H1 (cell line): ENCODE measurements around the gene PTPRT. TPM values are rescaled to one million over a fixed set of nuclear protein-coding genes. Genes with fewer than 3 reads are reported as not detected.

Source experiments
- CTCF ChIA-PET: fragments of 300-600 bp; sonication (Branson Sonifier 250); formaldehyde crosslinking; loops from one replicate; lab custom pipeline; 2021; ENCODE audit not compliant: partially characterized antibody; lab: Charles Lee
- POLR2A ChIA-PET: fragments of 300-600 bp; sonication (Branson Sonifier 250); formaldehyde crosslinking; loops from one replicate; lab custom pipeline; 2021; ENCODE audit warnings: inconsistent platforms; ENCODE audit not compliant: partially characterized antibody; lab: Charles Lee
- DNase-seq, 2 experiments: peaks; one replicate each; pipeline versions ENCODE4 v3.0.0 to v3.0.0-alpha.2; 2010 to 2022; ENCODE audit warnings: low spot score in 2 of 2, low read depth in 1 of 2, mixed read lengths in 1 of 2
- FAIRE-seq: peaks from 2 replicates; lab custom pipeline; 2011; peaks lifted over from hg19 to GRCh38; lab: Jason Lieb, UNC
- H2AFZ ChIP-seq: 2 replicates; pipeline ENCODE4 v1.8.1; 2012; ENCODE audit warnings: low read length, inconsistent platforms
- H2AK5ac ChIP-seq: 2 replicates; pipeline ENCODE4 v1.6.1; 2013; ENCODE audit warnings: low read depth, low read length
- H2BK120ac ChIP-seq: replicated peaks from 2 replicates; pipeline ENCODE3; 2013; ENCODE audit warnings: low read depth, low read length, inconsistent platforms
- H2BK12ac ChIP-seq: 2 replicates; pipeline ENCODE4 v1.6.1; 2013; ENCODE audit warnings: low read depth, low read length
- H2BK15ac ChIP-seq: 2 replicates; pipeline ENCODE4 v1.6.1; 2013; ENCODE audit warnings: low read length
- H2BK20ac ChIP-seq: 2 replicates; pipeline ENCODE4 v1.6.1; 2013; ENCODE audit warnings: low read length
- H2BK5ac ChIP-seq: 2 replicates; pipeline ENCODE4 v1.6.1; 2013; ENCODE audit warnings: low read depth, low read length
- H3K14ac ChIP-seq: 2 replicates; pipeline ENCODE4 v1.6.1; 2013; ENCODE audit warnings: inconsistent platforms; ENCODE audit not compliant: insufficient read length
- H3K18ac ChIP-seq: 2 replicates; pipeline ENCODE4 v1.6.1; 2013; ENCODE audit warnings: low read length; ENCODE audit errors: extremely low read depth
- H3K23ac ChIP-seq: 2 replicates; pipeline ENCODE4 v1.6.1; 2013; ENCODE audit warnings: inconsistent platforms; ENCODE audit not compliant: insufficient read length
- H3K23me2 ChIP-seq: 2 replicates; pipeline ENCODE4 v1.6.1; 2013; ENCODE audit warnings: low read depth, low read length
- H3K27ac ChIP-seq: 2 replicates; pipeline ENCODE4 v1.6.1; 2011; ENCODE audit warnings: low read depth, low read length, inconsistent platforms
- H3K27me3 ChIP-seq, 4 experiments: replicated peaks in 1 of 4; 1 replicate in 1 of 4; 2 replicates in 3 of 4; pipeline versions ENCODE4 v1.6.1 to v1.8.1; 2011 to 2013; ENCODE audit warnings: low read length in 3 of 4, mild to moderate bottlenecking in 3 of 4, inconsistent platforms in 2 of 4, mixed read lengths in 2 of 4, moderate library complexity in 1 of 4; ENCODE audit not compliant: control insufficient read depth in 3 of 4, insufficient read depth in 3 of 4; ENCODE audit errors: extremely low read depth in 1 of 4
- H3K36me3 ChIP-seq, 4 experiments: 2 replicates each; pipeline versions ENCODE4 v1.6.1 to v1.8.1; 2011 to 2013; ENCODE audit warnings: mild to moderate bottlenecking in 4 of 4, low read length in 3 of 4, moderate library complexity in 2 of 4, control low read depth in 1 of 4, inconsistent platforms in 1 of 4; ENCODE audit not compliant: insufficient read depth in 4 of 4, control insufficient read depth in 2 of 4
- H3K4ac ChIP-seq: replicated peaks from 2 replicates; pipeline ENCODE3; 2013; ENCODE audit warnings: low read length, low read depth, mixed read lengths, inconsistent platforms; ENCODE audit not compliant: insufficient read length
- H3K4me1 ChIP-seq, 4 experiments: replicated peaks in 1 of 4; 1 replicate in 1 of 4; 2 replicates in 3 of 4; pipeline versions ENCODE4 v1.6.1 to v1.8.1; 2011 to 2013; ENCODE audit warnings: low read length in 3 of 4, inconsistent platforms in 2 of 4, mixed read lengths in 1 of 4; ENCODE audit not compliant: insufficient read depth in 4 of 4, control insufficient read depth in 3 of 4
- H3K4me2 ChIP-seq, 2 experiments: 2 replicates each; pipeline versions ENCODE4 v1.6.1 to v1.8.1; 2011 to 2013; ENCODE audit warnings: low read depth in 2 of 2, low read length in 2 of 2, control low read depth in 1 of 2, inconsistent platforms in 1 of 2, mild to moderate bottlenecking in 1 of 2; ENCODE audit not compliant: insufficient read depth in 1 of 2
- H3K4me3 ChIP-seq, 4 experiments: fragments of 200-600, 300-600 bp in 1 of 4; sonication (generic), shearing (Covaris generic), sonication (Bioruptor Twin) in 1 of 4; 2 replicates each; pipeline versions ENCODE4 v1.5.1 to v1.8.1; 2011 to 2016; ENCODE audit warnings: low read length in 4 of 4, low read depth in 3 of 4, control low read depth in 2 of 4, inconsistent platforms in 2 of 4, mild to moderate bottlenecking in 2 of 4, mixed read lengths in 1 of 4, moderate library complexity in 1 of 4; ENCODE audit not compliant: insufficient read depth in 2 of 4; ENCODE audit errors: extremely low read depth in 1 of 4
- H3K56ac ChIP-seq: replicated peaks from 2 replicates; pipeline ENCODE3; 2013; ENCODE audit warnings: low read depth, mild to moderate bottlenecking, mixed read lengths, low read length, inconsistent platforms; ENCODE audit not compliant: insufficient read length
- H3K79me1 ChIP-seq: 2 replicates; pipeline ENCODE4 v1.6.1; 2013; ENCODE audit warnings: low read depth, low read length, control low read depth
- H3K79me2 ChIP-seq, 2 experiments: 2 replicates each; pipeline versions ENCODE4 v1.6.1 to v1.8.1; 2012 to 2013; ENCODE audit warnings: low read length in 2 of 2, mild to moderate bottlenecking in 2 of 2, inconsistent platforms in 1 of 2; ENCODE audit not compliant: insufficient read depth in 2 of 2, control insufficient read depth in 1 of 2
- H3K9ac ChIP-seq, 4 experiments: replicated peaks in 1 of 4; 1 replicate in 1 of 4; 2 replicates in 3 of 4; pipeline versions ENCODE4 v1.6.1 to v1.8.1; 2011 to 2013; ENCODE audit warnings: low read depth in 3 of 4, low read length in 3 of 4, control low read depth in 2 of 4, mild to moderate bottlenecking in 2 of 4, moderate library complexity in 2 of 4, inconsistent platforms in 1 of 4; ENCODE audit errors: extremely low read depth in 1 of 4
- H3K9me3 ChIP-seq, 2 experiments: 2 replicates each; pipeline versions ENCODE4 v1.6.1 to v1.8.1; 2012 to 2013; ENCODE audit warnings: mild to moderate bottlenecking in 2 of 2, moderate library complexity in 2 of 2, control low read depth in 1 of 2, inconsistent platforms in 1 of 2, low read depth in 1 of 2, low read length in 1 of 2, mixed read lengths in 1 of 2; ENCODE audit not compliant: insufficient read depth in 2 of 2
- H4K20me1 ChIP-seq, 2 experiments: replicated peaks in 1 of 2; 2 replicates each; pipeline versions ENCODE3 to v1.8.1; 2011 to 2013; ENCODE audit warnings: inconsistent platforms in 2 of 2, low read length in 2 of 2, mild to moderate bottlenecking in 1 of 2; ENCODE audit not compliant: insufficient read depth in 2 of 2, control insufficient read depth in 1 of 2
- H4K5ac ChIP-seq: 2 replicates; pipeline ENCODE4 v1.6.1; 2013; ENCODE audit warnings: low read length, low read depth, mixed read lengths, inconsistent platforms; ENCODE audit not compliant: insufficient read length
- H4K8ac ChIP-seq: 2 replicates; pipeline ENCODE4 v1.8.0; 2013; ENCODE audit warnings: mild to moderate bottlenecking, moderate library complexity, low read length, inconsistent platforms; ENCODE audit not compliant: insufficient read depth; ENCODE audit errors: extremely low read depth
- H4K91ac ChIP-seq: replicated peaks from 2 replicates; pipeline ENCODE3; 2013; ENCODE audit warnings: low read length, mixed read lengths, inconsistent platforms; ENCODE audit not compliant: insufficient read length
- EGR1 ChIP-seq: IDR thresholded peaks from 2 replicates; pipeline ENCODE4 v1.6.1; 2011; ENCODE audit warnings: low read depth, low read length, borderline replicate concordance
- GTF2F1 ChIP-seq: IDR thresholded peaks from 2 replicates; pipeline ENCODE4 v1.6.1; 2012; ENCODE audit warnings: low read depth, low read length, improper control_type of control experiment, borderline replicate concordance
- HDAC2 ChIP-seq, 2 experiments: fragments of 300-600 bp in 1 of 2; sonication (generic) in 1 of 2; IDR thresholded peaks; 2 replicates each; pipeline ENCODE4 v1.6.1; 2011 to 2012; ENCODE audit warnings: low read depth in 2 of 2, low read length in 2 of 2, mild to moderate bottlenecking in 2 of 2, moderate library complexity in 2 of 2, borderline replicate concordance in 1 of 2, inconsistent platforms in 1 of 2
- HDAC6 ChIP-seq: IDR thresholded peaks from one replicate; pipeline ENCODE4 v1.7.1; 2012; ENCODE audit warnings: low read depth, mild to moderate bottlenecking, inconsistent platforms, low read length, moderate library complexity
- SRF ChIP-seq: IDR thresholded peaks from 2 replicates; pipeline ENCODE4 v1.6.1; 2011; ENCODE audit warnings: mild to moderate bottlenecking, low read depth, low read length, moderate library complexity
- SUZ12 ChIP-seq: fragments of 200-600 bp; sonication (generic); IDR thresholded peaks from 2 replicates; pipeline ENCODE4 v1.6.1; 2012; ENCODE audit warnings: mild to moderate bottlenecking, inconsistent platforms, low read length, moderate library complexity, mixed read lengths
- YY1 ChIP-seq: IDR thresholded peaks from 2 replicates; pipeline ENCODE4 v1.6.1; 2011; ENCODE audit warnings: low read depth, mild to moderate bottlenecking, low read length
- WGBS, 2 experiments: shearing (Covaris generic) in 1 of 2; methylation state at CpG; one replicate each; pipeline versions ENCODE4 v1.1.6 to v1.1.7; 2013 to 2015; ENCODE audit warnings: low lambda C conversion rate in 2 of 2, mixed read lengths in 2 of 2, inconsistent platforms in 1 of 2, low coverage in 1 of 2, missing lambda C conversion rate in 1 of 2; ENCODE audit not compliant: insufficient replicate concordance in 2 of 2, insufficient coverage in 1 of 2, insufficient read length in 1 of 2; ENCODE audit errors: extremely low coverage in 1 of 2, missing lambda C conversion rate in 1 of 2; 5-methylcytosine and 5-hydroxymethylcytosine counted together
- polyA plus RNA-seq, 7 experiments: library from polyadenylated mRNA; depleted of rRNA in 3 of 7; stranded (reverse) in 5 of 7; unstranded in 2 of 7; fragments of >200 nt in 5 of 7; fragments of 200-250 nt in 2 of 7; gene quantifications; 1 replicate in 5 of 7; 2 replicates in 1 of 7; 4 replicates in 1 of 7; pipeline versions ENCODE4 v1.2.1 to v1.2.3, GENCODE V29; 2011 to 2013; ENCODE audit warnings: missing spikeins in 2 of 7, mixed read lengths in 2 of 7
- total RNA-seq: library from RNA; stranded (reverse); fragmentation: NEBNext Ultra II Directional; extraction: Animal tissue kit (Norgen Biotek cat#: 25700); gene quantifications from 2 replicates; pipeline ENCODE4 v1.2.1, GENCODE V29; 2021

Gene PTPRT
- total and polyA plus RNA-seq, 2 of the 8 experiments (the other 6 are each of a cell fraction or from before 2014, with no cell fraction given): 0.33 to 1.8 TPM

DNA sequence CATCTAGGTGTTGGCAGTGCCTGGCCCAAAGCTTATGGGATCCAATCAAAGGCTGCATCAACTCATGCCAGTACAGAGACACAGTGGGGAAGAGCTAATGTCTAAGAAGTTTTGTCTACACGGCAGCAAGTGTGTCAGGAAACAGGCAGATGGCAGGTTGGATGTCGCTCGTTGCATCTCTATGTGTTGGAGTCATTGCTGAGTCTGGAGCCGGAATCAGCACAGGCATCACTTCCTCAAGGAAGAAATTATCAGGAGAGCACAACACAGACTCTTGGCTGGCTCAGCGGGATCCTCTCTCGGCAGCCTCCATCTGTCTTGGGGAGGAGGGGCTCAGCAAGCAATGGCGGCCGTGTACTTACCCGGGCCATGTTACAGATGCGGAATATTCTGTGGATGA is 1104.3 kb downstream of the PTPRT start:
- Histone ChIP-seq H3K23ac (no peak overlapping the region), H4K91ac (no peak overlapping the region), H4K5ac (no peak overlapping the region), H3K56ac (no peak overlapping the region), H3K9ac (no peak overlapping the region), H3K79me1 (no peaks in the 10 kb centered on the region), H2AFZ (no peak overlapping the region), H2BK120ac (no peak overlapping the region), H3K4me1 (no peaks in the 10 kb centered on the region), H3K14ac (no peak overlapping the region), H2AK5ac (no peak overlapping the region), H4K20me1 (no peaks in the 10 kb centered on the region), H3K79me2 (no peaks in the 10 kb centered on the region), H2BK15ac (no peak overlapping the region), H3K9me3 (no peaks in the 10 kb centered on the region), H2BK12ac (no peak overlapping the region), H4K8ac (no peak overlapping the region), H3K4ac (no peak overlapping the region), H3K36me3 (no peaks in the 10 kb centered on the region), H3K27me3 (no peaks in the 10 kb centered on the region)
- FAIRE-seq (no peak), DNase-seq (no peak)
- CTCF ChIA-PET: interaction anchor here (1.0 kb wide), 2 partner anchors 45 to 346 kb away, joined by 3 read pairs; no protein-coding TSS in a partner anchor
- 91% methylated on average over 10 of the region's 10 CpGs; no CpG with 5 or more reads in 1 of the 2 experiments for WGBS, 2 experiments
- no peak for TF ChIP-seq HDAC2 (IDR thresholded peaks at IDR 0.05; ENCODE audit: borderline replicate concordance in 1 of 2, low read depth in 2 of 2, low read length in 2 of 2)
- no peak for TF ChIP-seq SUZ12
- no peak for TF ChIP-seq SRF
- TF ChIP-seq EGR1: no peak
- no peak for TF ChIP-seq YY1
- TF ChIP-seq GTF2F1: no peak
- no peak for TF ChIP-seq HDAC6
- TF ChIP-seq, all 59 proteins: peak for 0
- Histone ChIP-seq H2BK20ac (no peak overlapping the region), H3K23me2 (no peaks in the 10 kb centered on the region), H3K4me3 (no peak overlapping the region), H3K4me2 (no peak overlapping the region), H3K18ac (no peak overlapping the region), H2BK5ac (no peak overlapping the region), H3K27ac (no peak overlapping the region)
- POLR2A ChIA-PET: no interaction called here
